Peyer's patch (tissue), 4 donors: Measurements from ENCODE around the gene BAHCC1. TPM values are rescaled to one million over a fixed set of nuclear protein-coding genes. Genes with fewer than 3 reads are reported as not detected.
A peak's percentile ranks its signal among the peaks of the same experiment; 100 is the strongest.

ENCODE experiments used
- DNase-seq, 3 donors: peaks; one replicate each; pipeline ENCODE4 v3.0.0-alpha.2; 2017 to 2019
- H3K27ac ChIP-seq, 4 donors: fragments of 200-600 bp; sonication (generic); one replicate each; pipeline ENCODE4 v1.5.1; 2016 to 2019
- H3K27me3 ChIP-seq, 2 donors: fragments of 200-600 bp; sonication (generic); one replicate each; pipeline ENCODE4 v1.5.1; 2019
- H3K36me3 ChIP-seq, 3 donors: fragments of 200-600 bp; sonication (generic); one replicate each; pipeline ENCODE4 v1.5.1; 2016 to 2019
- H3K4me1 ChIP-seq, 4 donors: fragments of 200-600 bp; sonication (generic); one replicate each; pipeline ENCODE4 v1.5.1; 2016 to 2019
- H3K4me3 ChIP-seq, 4 donors: fragments of 200-600 bp; sonication (generic); 1 replicate in 3 of 4; 2 replicates in 1 of 4; pipeline ENCODE4 v1.5.1; 2016 to 2019; ENCODE audit warnings: mild to moderate bottlenecking in 1 of 4
- H3K9me3 ChIP-seq, 4 donors: fragments of 200-600 bp; sonication (generic); one replicate each; pipeline ENCODE4 v1.5.1; 2016 to 2019; ENCODE audit warnings: mild to moderate bottlenecking in 1 of 4
- CTCF ChIP-seq, 6 experiments: fragments of 450-650 bp in 4 of 6; fragments of 200-600 bp in 2 of 6; sonication (generic) in 1 of 6; IDR thresholded peaks; one replicate each; pipeline ENCODE4 v1.5.1; 2017 to 2019; ENCODE audit warnings: antibody characterized with exemption in 6 of 6, mild to moderate bottlenecking in 3 of 6, moderate library complexity in 1 of 6
- POLR2A ChIP-seq, 2 donors: fragments of 450-650 bp; IDR thresholded peaks; one replicate each; pipeline ENCODE4 v1.5.1; 2017; ENCODE audit warnings: antibody characterized with exemption in 2 of 2, mild to moderate bottlenecking in 2 of 2, moderate library complexity in 2 of 2
- total RNA-seq, 4 donors: library from RNA; depleted of rRNA; stranded (reverse); fragments of >200 nt; gene quantifications; one replicate each; pipeline ENCODE4 v1.1.0, GENCODE V29; 2016

The BAHCC1 gene
- total RNA-seq, 4 donors from 2014 or later = 11.6 to 43.0 (median 23.9) TPM

- Histone ChIP-seq H3K4me3 (peak overlapping the region in 1 of 4 donors; percentile 29), H3K27me3 (no peaks in the 10 kb centered on the region), H3K4me1 (peaks cover 0 to 20% (median 3%) of the 10 kb centered on the region in 4 donors), H3K27ac (no peak overlapping the region), H3K9me3 (no peaks in the 10 kb centered on the region), H3K36me3 (no peaks in the 10 kb centered on the region)
- no peak for DNase-seq
- TF ChIP-seq CTCF (IDR thresholded peaks at IDR 0.05) = no peak
- TF ChIP-seq POLR2A (IDR thresholded peaks at IDR 0.05) = no peak
Measured at GRCh38 chr17:81442791-81443190, 47.5 kb downstream of the BAHCC1 start.

GRCh38 chr17:81443269-81443668 is 48.0 kb downstream of the BAHCC1 start:
- no peak for DNase-seq
- Histone ChIP-seq H3K27ac (no peak overlapping the region), H3K4me3 (no peak overlapping the region), H3K27me3 (no peaks in the 10 kb centered on the region), H3K4me1 (peaks cover 0 to 19% (median 3%) of the 10 kb centered on the region in 4 donors), H3K9me3 (no peaks in the 10 kb centered on the region), H3K36me3 (no peaks in the 10 kb centered on the region)
- TF ChIP-seq CTCF (IDR thresholded peaks at IDR 0.05) (no peak), POLR2A (IDR thresholded peaks at IDR 0.05) (no peak)

GRCh38 chr17:81444610-81445339 is 49.5 kb downstream of the BAHCC1 start:
- no peaks in the 10 kb centered on the region for H3K27me3 ChIP-seq
- H3K4me3 ChIP-seq = no peak overlapping the region
- TF ChIP-seq CTCF (IDR thresholded peaks at IDR 0.05) (no peak), POLR2A (IDR thresholded peaks at IDR 0.05) (no peak)
- peaks cover 0 to 19% (median 3%) of the 10 kb centered on the region in 4 donors for H3K4me1 ChIP-seq
- H3K36me3 ChIP-seq = no peaks in the 10 kb centered on the region
- H3K9me3 ChIP-seq = no peaks in the 10 kb centered on the region
- H3K27ac ChIP-seq = no peak overlapping the region
- DNase-seq = no peak

- TF ChIP-seq CTCF (IDR thresholded peaks at IDR 0.05) (no peak), POLR2A (IDR thresholded peaks at IDR 0.05) (no peak)
- H3K27me3 ChIP-seq = no peaks in the 10 kb centered on the region
- peaks cover 0 to 19% (median 3%) of the 10 kb centered on the region in 4 donors for H3K4me1 ChIP-seq
- H3K9me3 ChIP-seq = no peaks in the 10 kb centered on the region
- no peaks in the 10 kb centered on the region for H3K36me3 ChIP-seq
- no peak for DNase-seq
- H3K4me3 ChIP-seq = no peak overlapping the region
- H3K27ac ChIP-seq = no peak overlapping the region
Measured at GRCh38 chr17:81445642-81446503, 50.6 kb downstream of the BAHCC1 start.

GRCh38 chr17:81447331-81447933 is 52.2 kb downstream of the BAHCC1 start:
- no peak for DNase-seq
- no peak overlapping the region for H3K4me3 ChIP-seq
- no peaks in the 10 kb centered on the region for H3K27me3 ChIP-seq
- peaks cover 0 to 4% (median 0%) of the 10 kb centered on the region in 4 donors for H3K4me1 ChIP-seq
- H3K36me3 ChIP-seq = no peaks in the 10 kb centered on the region
- no peaks in the 10 kb centered on the region for H3K9me3 ChIP-seq
- TF ChIP-seq POLR2A (IDR thresholded peaks at IDR 0.05) (no peak), CTCF (IDR thresholded peaks at IDR 0.05) (no peak)
- no peak overlapping the region for H3K27ac ChIP-seq
